Ishikawa (cell line): ENCODE results near the gene ARPC3.

Experiments used
- TAF1 ChIP-seq: IDR thresholded peaks from 2 replicates; pipeline ENCODE4 v1.6.1; 2012; ENCODE audit warnings: low read depth, mild to moderate bottlenecking
- USF1 ChIP-seq: IDR thresholded peaks from 2 replicates; pipeline ENCODE4 v1.6.1; 2012
- TF ChIP-seq, protein P1 (sequence below): IDR thresholded peaks from 2 replicates; pipeline ENCODE4 v1.6.1; 2012
- TF ChIP-seq, protein P2 (sequence below): IDR thresholded peaks from 2 replicates; pipeline ENCODE4 v1.6.1; 2012; ENCODE audit warnings: low read depth, mild to moderate bottlenecking

- TF ChIP-seq, protein P1, sequence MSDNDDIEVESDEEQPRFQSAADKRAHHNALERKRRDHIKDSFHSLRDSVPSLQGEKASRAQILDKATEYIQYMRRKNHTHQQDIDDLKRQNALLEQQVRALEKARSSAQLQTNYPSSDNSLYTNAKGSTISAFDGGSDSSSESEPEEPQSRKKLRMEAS = no peak
- no peak for TF ChIP-seq USF1
- TF ChIP-seq, protein P2, sequence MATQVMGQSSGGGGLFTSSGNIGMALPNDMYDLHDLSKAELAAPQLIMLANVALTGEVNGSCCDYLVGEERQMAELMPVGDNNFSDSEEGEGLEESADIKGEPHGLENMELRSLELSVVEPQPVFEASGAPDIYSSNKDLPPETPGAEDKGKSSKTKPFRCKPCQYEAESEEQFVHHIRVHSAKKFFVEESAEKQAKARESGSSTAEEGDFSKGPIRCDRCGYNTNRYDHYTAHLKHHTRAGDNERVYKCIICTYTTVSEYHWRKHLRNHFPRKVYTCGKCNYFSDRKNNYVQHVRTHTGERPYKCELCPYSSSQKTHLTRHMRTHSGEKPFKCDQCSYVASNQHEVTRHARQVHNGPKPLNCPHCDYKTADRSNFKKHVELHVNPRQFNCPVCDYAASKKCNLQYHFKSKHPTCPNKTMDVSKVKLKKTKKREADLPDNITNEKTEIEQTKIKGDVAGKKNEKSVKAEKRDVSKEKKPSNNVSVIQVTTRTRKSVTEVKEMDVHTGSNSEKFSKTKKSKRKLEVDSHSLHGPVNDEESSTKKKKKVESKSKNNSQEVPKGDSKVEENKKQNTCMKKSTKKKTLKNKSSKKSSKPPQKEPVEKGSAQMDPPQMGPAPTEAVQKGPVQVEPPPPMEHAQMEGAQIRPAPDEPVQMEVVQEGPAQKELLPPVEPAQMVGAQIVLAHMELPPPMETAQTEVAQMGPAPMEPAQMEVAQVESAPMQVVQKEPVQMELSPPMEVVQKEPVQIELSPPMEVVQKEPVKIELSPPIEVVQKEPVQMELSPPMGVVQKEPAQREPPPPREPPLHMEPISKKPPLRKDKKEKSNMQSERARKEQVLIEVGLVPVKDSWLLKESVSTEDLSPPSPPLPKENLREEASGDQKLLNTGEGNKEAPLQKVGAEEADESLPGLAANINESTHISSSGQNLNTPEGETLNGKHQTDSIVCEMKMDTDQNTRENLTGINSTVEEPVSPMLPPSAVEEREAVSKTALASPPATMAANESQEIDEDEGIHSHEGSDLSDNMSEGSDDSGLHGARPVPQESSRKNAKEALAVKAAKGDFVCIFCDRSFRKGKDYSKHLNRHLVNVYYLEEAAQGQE = no peak
- no peak for TF ChIP-seq TAF1
Measured at GRCh38 chr12:110451263-110451662, 1.1 kb upstream of the ARPC3 start.
